Stimulated activated CD4-positive, alpha-beta T cell treated with anti-CD3 and anti-CD28 coated beads, Interleukin-1b, Interleukin-23, amount 100 ng/mL, for 24 hours (primary cell): ENCODE results near the gene ECEL1.
"Not testable (repeated sequence)": the region's sequence is repeated elsewhere in the genome, so short reads cannot be mapped to it uniquely, and the experiment has no call there.

Source experiments
- DNase-seq, 4 experiments: peaks; one replicate each; pipeline ENCODE4 v3.0.0-alpha.2; 2020; ENCODE audit warnings: low read depth in 4 of 4, low spot score in 1 of 4

Gene ECEL1

GRCh38 chr2:232487385-232488096 is at the start of gene ECEL1:
Gene ECEL1 (minus strand): TSS chr2:232487834. CDS start chr2:232486653, 1,181 bp downstream.
- DNase-seq: no peak

DNA sequence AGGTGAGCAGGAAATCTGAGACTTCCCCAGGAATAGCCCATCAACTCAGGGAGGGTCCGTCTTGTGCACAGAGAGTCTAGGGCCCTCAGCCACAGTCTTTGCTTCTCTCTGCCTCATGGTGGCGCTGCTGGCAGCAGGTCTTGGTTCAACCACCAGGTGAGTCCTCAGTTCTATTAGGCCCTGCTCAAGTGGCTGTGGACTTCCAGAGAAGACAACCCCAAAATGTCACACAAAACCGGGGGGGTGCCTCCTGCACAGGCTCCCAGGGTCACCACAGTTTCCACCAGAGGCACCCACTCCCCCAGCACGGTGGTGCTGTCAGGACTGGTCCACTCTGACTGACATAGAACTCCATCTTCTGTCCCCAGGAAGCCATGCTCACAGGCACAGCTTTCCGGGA is 49.4 kb upstream of the ECEL1 start:
- no peak for DNase-seq

DNA sequence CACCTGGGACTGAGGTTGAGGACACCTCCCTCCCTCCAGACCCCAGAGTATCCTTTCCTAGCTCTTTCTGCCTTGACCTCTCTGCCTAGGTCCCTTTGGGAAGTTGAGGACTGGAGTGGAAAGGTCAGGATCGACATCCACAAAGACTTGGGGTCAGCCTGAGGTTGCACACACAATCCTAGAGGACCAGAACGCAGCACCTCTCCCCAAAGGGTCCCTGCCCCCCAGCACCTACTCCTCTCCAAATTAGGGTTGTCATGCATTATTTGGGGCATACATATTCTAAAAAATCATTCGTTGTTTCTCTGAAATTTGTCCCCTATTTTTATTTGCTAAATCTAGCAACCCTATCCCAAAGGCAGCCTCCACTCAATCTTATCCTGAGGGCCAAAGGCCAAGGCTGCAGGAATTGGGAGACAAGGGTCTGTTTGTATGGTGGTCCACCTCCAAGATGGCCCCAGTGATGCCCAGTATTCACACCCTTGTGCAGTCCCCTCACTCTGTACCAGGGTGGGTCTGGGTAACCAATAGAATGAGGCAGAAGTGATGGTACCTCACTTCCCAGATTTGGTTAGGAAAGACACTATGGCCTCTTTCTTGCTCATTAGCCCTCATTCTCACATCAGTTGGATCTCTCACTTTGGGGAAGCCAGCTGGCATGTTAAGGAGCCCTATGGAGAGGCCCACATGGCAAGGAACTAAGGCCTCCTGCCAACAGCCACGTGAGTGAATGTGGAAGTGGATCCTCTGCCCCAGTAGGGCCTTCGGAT is 48.3 kb upstream of the ECEL1 start:
- no peak for DNase-seq

DNA sequence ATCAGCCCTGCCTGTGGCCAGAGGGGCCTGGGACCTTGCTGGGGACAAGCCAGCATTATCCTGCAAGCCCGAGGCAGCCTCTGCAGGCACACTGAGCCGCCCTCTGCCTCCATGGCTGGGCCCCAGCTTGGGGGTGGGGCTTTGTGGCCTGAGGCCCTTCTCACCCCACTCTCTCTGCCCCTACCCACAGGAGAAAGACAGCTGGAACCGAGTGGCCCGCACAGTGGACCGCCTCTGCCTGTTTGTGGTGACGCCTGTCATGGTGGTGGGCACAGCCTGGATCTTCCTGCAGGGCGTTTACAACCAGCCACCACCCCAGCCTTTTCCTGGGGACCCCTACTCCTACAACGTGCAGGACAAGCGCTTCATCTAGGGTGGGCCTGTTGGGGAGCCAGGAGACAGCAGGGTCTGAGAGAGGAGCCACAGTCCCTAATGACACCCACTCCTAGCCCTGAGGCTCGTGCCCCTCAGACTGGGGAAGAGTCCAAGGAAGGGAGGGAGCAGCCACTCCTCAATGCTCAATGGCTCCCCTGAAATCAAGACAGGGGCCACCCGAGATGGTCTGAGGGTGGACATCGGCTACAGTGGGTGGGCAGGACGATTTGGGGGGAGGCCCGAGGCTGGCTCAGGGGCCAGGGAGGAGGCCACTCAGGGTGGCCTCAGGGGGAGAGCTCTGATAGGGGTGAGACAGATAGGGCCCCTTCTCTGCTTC is 47.5 kb upstream of the ECEL1 start:
- no peak for DNase-seq

DNA sequence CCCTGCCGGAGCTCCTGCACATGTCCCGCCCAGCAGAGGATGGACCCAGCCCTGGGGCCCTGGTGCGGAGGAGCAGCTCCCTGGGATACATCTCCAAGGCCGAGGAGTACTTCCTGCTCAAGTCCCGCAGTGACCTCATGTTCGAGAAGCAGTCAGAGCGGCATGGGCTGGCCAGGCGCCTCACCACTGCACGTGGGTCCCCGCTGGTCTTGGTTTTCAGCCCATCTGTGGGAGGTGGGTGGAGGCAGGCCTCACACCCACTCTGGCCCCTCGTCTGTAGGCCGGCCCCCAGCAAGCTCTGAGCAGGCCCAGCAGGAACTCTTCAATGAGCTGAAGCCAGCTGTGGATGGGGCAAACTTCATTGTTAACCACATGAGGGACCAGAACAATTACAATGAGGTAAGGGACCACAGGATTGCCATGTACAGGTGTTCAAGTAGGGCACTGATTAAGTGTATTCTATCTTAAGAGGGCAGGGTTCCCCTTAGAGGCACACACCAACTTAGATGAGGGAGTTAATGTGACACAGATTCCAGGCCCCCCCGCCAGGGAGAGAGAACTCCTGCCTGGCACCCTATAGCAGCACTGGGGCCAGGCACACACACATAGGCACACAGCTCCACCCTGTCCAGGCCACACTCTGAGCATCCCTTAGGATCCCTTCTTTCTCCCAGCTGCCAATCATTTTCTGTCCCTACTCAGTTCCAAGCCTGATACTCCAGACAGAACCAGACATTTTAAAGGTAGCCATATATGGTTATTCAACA is 46.5 kb upstream of the ECEL1 start:
- no peak for DNase-seq

DNA sequence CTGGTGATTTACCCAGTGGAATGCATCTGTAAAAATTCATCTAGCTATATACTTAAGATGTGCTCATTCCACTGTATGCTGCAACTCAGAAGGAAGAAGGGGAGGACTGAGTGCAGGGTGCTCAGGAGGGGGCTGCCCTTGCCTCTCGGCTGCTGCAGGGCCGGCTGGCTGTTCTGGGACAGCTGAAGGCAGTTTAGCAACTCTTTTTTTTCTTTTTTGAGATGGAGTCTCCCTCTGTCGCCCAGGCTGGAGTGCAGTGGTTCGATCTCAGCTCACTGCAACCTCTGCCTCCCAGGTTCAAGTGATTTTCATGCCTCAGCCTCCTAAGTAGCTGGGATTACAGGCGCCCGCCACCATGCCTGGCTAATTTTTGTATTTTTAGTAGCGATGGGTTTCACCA is 45.2 kb upstream of the ECEL1 start:
- not testable (repeated sequence) for DNase-seq

- DNase-seq: no peak
Observed at GRCh38 chr2:232532419-232532818, 44.8 kb upstream of the ECEL1 start.

- DNase-seq: no peak
Observed at GRCh38 chr2:232530626-232531260, 43.1 kb upstream of the ECEL1 start.

GRCh38 chr2:232529806-232530547 is 42.3 kb upstream of the ECEL1 start:
- no peak for DNase-seq

GRCh38 chr2:232528746-232529460 is 41.3 kb upstream of the ECEL1 start:
- DNase-seq: no peak

- DNase-seq: no peak
Observed at GRCh38 chr2:232527905-232528470, 40.4 kb upstream of the ECEL1 start.

GRCh38 chr2:232526372-232526941 is 38.8 kb upstream of the ECEL1 start:
- DNase-seq: no peak

- no peak for DNase-seq
Observed at GRCh38 chr2:232525791-232526371, 38.2 kb upstream of the ECEL1 start, which contains the start of gene CHRND. Gene CHRND (plus strand): TSS chr2:232526160. CDS start chr2:232526216, 56 bp downstream.

GRCh38 chr2:232525199-232525598 is 37.6 kb upstream of the ECEL1 start:
- no peak for DNase-seq

DNA sequence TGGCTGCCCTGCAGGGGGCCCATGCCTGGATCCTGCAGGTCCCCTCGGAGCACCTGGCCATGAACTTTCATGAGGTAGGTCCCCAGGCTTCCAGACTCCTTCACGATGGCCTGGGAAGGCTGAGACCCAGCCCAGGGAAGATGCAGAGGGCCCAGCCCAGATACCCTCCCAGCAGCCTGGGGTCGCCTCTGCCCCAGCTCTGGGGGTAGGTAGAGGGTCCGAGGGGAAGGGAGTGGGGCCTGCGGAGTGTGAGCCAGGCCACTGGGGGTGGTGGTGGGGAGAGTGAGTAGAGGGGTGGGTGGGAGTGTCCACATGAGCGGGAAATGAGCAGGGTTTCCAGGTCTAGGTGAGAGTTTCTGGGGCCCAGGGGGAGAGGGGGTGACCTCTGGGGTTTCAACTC is 37.1 kb upstream of the ECEL1 start:
- no peak for DNase-seq

DNA sequence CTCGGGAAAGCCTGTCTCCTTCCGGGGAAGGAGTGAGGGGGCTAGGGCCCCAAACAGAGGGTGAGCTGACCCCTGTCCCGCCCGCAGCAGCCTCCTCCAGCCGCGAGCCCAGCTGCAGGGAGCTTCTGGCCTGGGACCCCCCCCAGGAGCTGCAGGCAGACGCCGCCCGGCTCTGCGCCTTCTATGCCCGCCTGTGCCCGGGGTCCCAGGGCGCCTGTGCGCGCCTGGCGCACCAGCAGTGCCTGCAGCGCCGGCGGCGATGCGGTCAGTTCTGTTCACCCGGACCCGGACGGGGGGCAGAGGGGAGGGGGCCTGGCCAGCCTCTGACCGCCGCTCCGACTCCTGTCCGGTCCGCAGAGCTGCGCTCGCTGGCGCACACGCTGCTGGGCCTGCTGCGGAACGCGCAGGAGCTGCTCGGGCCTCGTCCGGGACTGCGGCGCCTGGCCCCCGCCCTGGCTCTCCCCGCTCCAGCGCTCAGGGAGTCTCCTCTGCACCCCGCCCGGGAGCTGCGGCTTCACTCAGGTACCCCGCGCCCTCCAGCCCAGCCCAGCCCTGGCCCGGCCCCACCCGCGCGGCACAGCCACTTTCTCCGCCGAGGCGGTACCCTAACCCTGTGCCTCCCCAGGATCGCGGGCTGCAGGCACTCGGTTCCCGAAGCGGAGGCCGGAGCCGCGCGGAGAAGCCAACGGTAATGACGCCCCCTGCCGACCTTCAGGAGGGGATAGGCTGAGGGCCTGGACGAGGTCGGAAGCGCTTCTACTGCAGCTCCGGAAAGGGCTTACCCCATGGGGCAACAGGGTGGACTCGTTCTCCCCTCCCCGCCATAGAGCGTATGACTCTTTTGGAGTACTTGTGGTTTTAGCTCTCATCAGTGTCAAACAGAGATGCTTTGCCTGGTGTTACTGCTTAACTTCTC is 36.3 kb upstream of the ECEL1 start:
- DNase-seq: peak in 2 of 4 experiments; percentile 26 to 27

DNA sequence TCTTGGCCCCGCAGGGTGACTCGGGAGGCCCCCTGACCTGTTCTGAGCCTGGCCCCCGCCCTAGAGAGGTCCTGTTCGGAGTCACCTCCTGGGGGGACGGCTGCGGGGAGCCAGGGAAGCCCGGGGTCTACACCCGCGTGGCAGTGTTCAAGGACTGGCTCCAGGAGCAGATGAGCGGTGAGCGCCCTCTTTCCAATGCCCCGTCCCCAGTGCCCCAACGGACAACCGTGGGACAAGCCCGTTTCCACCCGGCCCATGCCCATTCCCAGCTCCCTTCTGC is 35.7 kb upstream of the ECEL1 start:
- no peak for DNase-seq
